ENCODE results near the gene FZD2.

FZD2 gene

GRCh38 chr17:44606658-44607057 lies 49.4 kb downstream of the FZD2 start:
- H3K4me3 ChIP-seq (ENCODE audit: low read length): no peak overlapping the region
- H3K9me2 ChIP-seq (replicated peaks; ENCODE audit: control insufficient read depth, low read length): no peaks in the 10 kb centered on the region
- no peaks in the 10 kb centered on the region for H3K4me1 ChIP-seq (ENCODE audit: control insufficient read depth, low read length)
- H3F3A ChIP-seq (ENCODE audit: control insufficient read depth, insufficient read depth): no peaks in the 10 kb centered on the region
- H3K9me3 ChIP-seq (ENCODE audit: control insufficient read depth, insufficient read depth, low read length): no peaks in the 10 kb centered on the region
- H3K27ac ChIP-seq (ENCODE audit: low read depth, low read length): no peak overlapping the region
- H3K36me3 ChIP-seq (ENCODE audit: control insufficient read depth, low read length): no peaks in the 10 kb centered on the region
- H3K27me3 ChIP-seq (ENCODE audit: control insufficient read depth, low read length): peaks cover 31% of the 10 kb centered on the region
- 0 out of 2 replicates have a peak, but pooled peaks cover 3% of the 10 kb centered on the region for H4K20me1 ChIP-seq (ENCODE audit: control insufficient read depth, insufficient read depth, low read depth, low read length)
- no peaks in the 10 kb centered on the region for H3K79me2 ChIP-seq (ENCODE audit: control insufficient read depth, low read length)
- TF ChIP-seq CTCF (IDR thresholded peaks at IDR 0.05; ENCODE audit: low read depth, low read length, poor library complexity, severe bottlenecking): no peak
- TF ChIP-seq EZH2phosphoT487 (IDR thresholded peaks at IDR 0.05; ENCODE audit: borderline replicate concordance, low read length): no peak
- H3K4me2 ChIP-seq (ENCODE audit: low read length): no peak overlapping the region

- H4K20me1 ChIP-seq (ENCODE audit: control insufficient read depth, insufficient read depth, low read depth, low read length): 0 out of 2 replicates have a peak, but pooled peaks cover 3% of the 10 kb centered on the region
- peaks cover 28% of the 10 kb centered on the region for H3K27me3 ChIP-seq (ENCODE audit: control insufficient read depth, low read length)
- no peak overlapping the region for H3K4me3 ChIP-seq (ENCODE audit: low read length)
- H3K79me2 ChIP-seq (ENCODE audit: control insufficient read depth, low read length): no peaks in the 10 kb centered on the region
- no peak overlapping the region for H3K4me2 ChIP-seq (ENCODE audit: low read length)
- no peaks in the 10 kb centered on the region for H3K4me1 ChIP-seq (ENCODE audit: control insufficient read depth, low read length)
- no peaks in the 10 kb centered on the region for H3K9me3 ChIP-seq (ENCODE audit: control insufficient read depth, insufficient read depth, low read length)
- no peaks in the 10 kb centered on the region for H3K9me2 ChIP-seq (replicated peaks; ENCODE audit: control insufficient read depth, low read length)
- no peak overlapping the region for H3K27ac ChIP-seq (ENCODE audit: low read depth, low read length)
- H3F3A ChIP-seq (ENCODE audit: control insufficient read depth, insufficient read depth): no peaks in the 10 kb centered on the region
- TF ChIP-seq CTCF (IDR thresholded peaks at IDR 0.05; ENCODE audit: low read depth, low read length, poor library complexity, severe bottlenecking) (no peak), EZH2phosphoT487 (IDR thresholded peaks at IDR 0.05; ENCODE audit: borderline replicate concordance, low read length) (no peak)
- no peaks in the 10 kb centered on the region for H3K36me3 ChIP-seq (ENCODE audit: control insufficient read depth, low read length)
Measured at GRCh38 chr17:44607836-44608690, 50.8 kb downstream of the FZD2 start.

GRCh38 chr17:44608727-44609435 lies 51.6 kb downstream of the FZD2 start:
- H3K9me3 ChIP-seq (ENCODE audit: control insufficient read depth, insufficient read depth, low read length): no peaks in the 10 kb centered on the region
- H3K9me2 ChIP-seq (replicated peaks; ENCODE audit: control insufficient read depth, low read length): no peaks in the 10 kb centered on the region
- 0 out of 2 replicates have a peak, but pooled peaks cover 3% of the 10 kb centered on the region for H4K20me1 ChIP-seq (ENCODE audit: control insufficient read depth, insufficient read depth, low read depth, low read length)
- H3K27ac ChIP-seq (ENCODE audit: low read depth, low read length): no peak overlapping the region
- no peaks in the 10 kb centered on the region for H3F3A ChIP-seq (ENCODE audit: control insufficient read depth, insufficient read depth)
- H3K79me2 ChIP-seq (ENCODE audit: control insufficient read depth, low read length): no peaks in the 10 kb centered on the region
- peaks cover under 1% of the 10 kb centered on the region for H3K4me1 ChIP-seq (ENCODE audit: control insufficient read depth, low read length)
- H3K36me3 ChIP-seq (ENCODE audit: control insufficient read depth, low read length): no peaks in the 10 kb centered on the region
- no peak overlapping the region for H3K4me3 ChIP-seq (ENCODE audit: low read length)
- TF ChIP-seq CTCF (IDR thresholded peaks at IDR 0.05; ENCODE audit: low read depth, low read length, poor library complexity, severe bottlenecking) (no peak), EZH2phosphoT487 (IDR thresholded peaks at IDR 0.05; ENCODE audit: borderline replicate concordance, low read length) (no peak)
- peaks cover 28% of the 10 kb centered on the region for H3K27me3 ChIP-seq (ENCODE audit: control insufficient read depth, low read length)
- no peak overlapping the region for H3K4me2 ChIP-seq (ENCODE audit: low read length)
